Peyer's patch (tissue), 4 donors: ENCODE results near the gene CNOT8.

Experiments
- CTCF ChIP-seq, 6 experiments: fragments of 450-650 bp in 4 of 6; fragments of 200-600 bp in 2 of 6; sonication (generic) in 1 of 6; IDR thresholded peaks; one replicate each; pipeline ENCODE4 v1.5.1; 2017 to 2019; ENCODE audit warnings: antibody characterized with exemption in 6 of 6, mild to moderate bottlenecking in 3 of 6, moderate library complexity in 1 of 6
- POLR2A ChIP-seq, 2 donors: fragments of 450-650 bp; IDR thresholded peaks; one replicate each; pipeline ENCODE4 v1.5.1; 2017; ENCODE audit warnings: antibody characterized with exemption in 2 of 2, mild to moderate bottlenecking in 2 of 2, moderate library complexity in 2 of 2

- TF ChIP-seq CTCF (IDR thresholded peaks at IDR 0.05): no peak
- TF ChIP-seq POLR2A (IDR thresholded peaks at IDR 0.05): no peak
Measured at GRCh38 chr5:154861946-154862345, 3.5 kb downstream of the CNOT8 start.
